K562 (cell line): ENCODE measurements around the gene SLC25A11. TPM values are rescaled to one million over a fixed set of nuclear protein-coding genes. Genes with fewer than 3 reads are reported as not detected.
A peak's percentile ranks its signal among the peaks of the same experiment; 100 is the strongest.

Experiments used
- ATAC-seq: fragments of 200-7000 bp; cut with Tn5 transposase; 3 replicates; pipeline ENCODE4 v1.9.1; 2020; ENCODE audit warnings: moderate library complexity
- BruUV-seq: library from RNA; stranded (reverse); fragments of 400-500 nt; replicated peaks from 2 replicates; lab custom pipeline; 2021; lab: Mats Ljungman, UMichigan
- CTCF ChIA-PET: fragments of 300-600 bp; formaldehyde crosslinking; extraction: SDS; loops from one replicate; lab custom pipeline; 2021; ENCODE audit warnings: low intra/inter-chr PET ratio; lab: Yijun Ruan, JAX
- POLR2A ChIA-PET: fragments of 300-600, 350-650 bp; sonication (Branson Sonifier 250); formaldehyde crosslinking; extraction: SDS; loops from one replicate; lab custom pipeline; 2021; ENCODE audit warnings: antibody characterized with exemption, inconsistent platforms; lab: Yijun Ruan, JAX
- DNase-seq, 4 experiments: peaks; one replicate each; pipeline versions ENCODE4 v3.0.0 to v3.0.0-alpha.2; 2011 to 2018; ENCODE audit warnings: low spot score in 3 of 4, mixed read lengths in 3 of 4; ENCODE audit errors: extremely low read depth in 1 of 4
- FAIRE-seq: peaks from 2 replicates; lab custom pipeline; 2011; peaks lifted over from hg19 to GRCh38; lab: Jason Lieb, UNC
- H2AFZ ChIP-seq: 2 replicates; pipeline ENCODE4 v1.6.0; 2011; ENCODE audit warnings: low read depth, low read length, control low read depth, inconsistent platforms
- H3K27ac ChIP-seq: fragments of 200-600 bp; 3 replicates; pipeline ENCODE4 v1.8.0; 2011; ENCODE audit warnings: low read depth, mild to moderate bottlenecking, control low read depth, inconsistent platforms, low read length, moderate library complexity, mixed read lengths; ENCODE audit errors: extremely low read depth
- H3K27me3 ChIP-seq, 2 experiments: fragments of 300-600 bp in 1 of 2; 2 replicates in 1 of 2; 3 replicates in 1 of 2; pipeline versions ENCODE4 v1.6.0 to v1.8.0; 2011; ENCODE audit warnings: inconsistent platforms in 2 of 2, low read length in 2 of 2, mild to moderate bottlenecking in 1 of 2, mixed read lengths in 1 of 2, moderate library complexity in 1 of 2; ENCODE audit not compliant: control insufficient read depth in 2 of 2, insufficient read depth in 2 of 2
- H3K36me3 ChIP-seq: fragments of 300-600 bp; 3 replicates; pipeline ENCODE4 v1.8.0; 2011; ENCODE audit warnings: mild to moderate bottlenecking, low read length, inconsistent platforms; ENCODE audit not compliant: control insufficient read depth, insufficient read depth
- H3K4me1 ChIP-seq, 2 experiments: fragments of 200-600 bp in 1 of 2; replicated peaks in 1 of 2; 2 replicates in 1 of 2; 3 replicates in 1 of 2; pipeline versions ENCODE4 v1.5.1 to v1.8.0; 2011; ENCODE audit warnings: inconsistent platforms in 2 of 2, low read length in 2 of 2, mild to moderate bottlenecking in 1 of 2, mixed read lengths in 1 of 2, moderate library complexity in 1 of 2; ENCODE audit not compliant: control insufficient read depth in 2 of 2, insufficient read depth in 2 of 2
- H3K4me2 ChIP-seq: 2 replicates; pipeline ENCODE4 v1.6.1; 2011; ENCODE audit warnings: low read length, control low read depth, inconsistent platforms, mixed read lengths; ENCODE audit not compliant: insufficient read depth
- H3K4me3 ChIP-seq: fragments of 200-600 bp; sonication (generic), shearing (Covaris generic); 2 replicates; pipeline ENCODE4 v1.5.1; 2016; ENCODE audit warnings: control low read depth, inconsistent platforms
- H3K79me2 ChIP-seq: fragments of 200-600 bp; 3 replicates; pipeline ENCODE4 v1.8.0; 2011; ENCODE audit warnings: low read length, inconsistent platforms; ENCODE audit not compliant: control insufficient read depth, insufficient read depth
- H3K9ac ChIP-seq, 2 experiments: 2 replicates each; pipeline versions ENCODE4 v1.6.0 to v1.6.1; 2011; ENCODE audit warnings: low read depth in 2 of 2, low read length in 2 of 2, control low read depth in 1 of 2, inconsistent platforms in 1 of 2, mild to moderate bottlenecking in 1 of 2, mixed read lengths in 1 of 2; ENCODE audit not compliant: insufficient read depth in 1 of 2
- H3K9me1 ChIP-seq: one replicate; pipeline ENCODE4 v1.6.0; 2011; ENCODE audit warnings: inconsistent platforms, mild to moderate bottlenecking, low read length, moderate library complexity; ENCODE audit not compliant: control insufficient read depth, insufficient read depth
- H3K9me3 ChIP-seq: replicated peaks from 2 replicates; pipeline ENCODE4 v1.5.1; 2011; ENCODE audit warnings: low read depth, low read length, inconsistent platforms; ENCODE audit not compliant: control insufficient read depth, insufficient read depth
- H4K20me1 ChIP-seq: replicated peaks from 2 replicates; pipeline ENCODE4 v1.6.1; 2011; ENCODE audit warnings: low read length, inconsistent platforms, mixed read lengths; ENCODE audit not compliant: control insufficient read depth, insufficient read depth
- CHD1 ChIP-seq: fragments of 200-600 bp; sonication (generic); IDR thresholded peaks from one replicate; pipeline ENCODE4 v1.6.1; 2012; ENCODE audit warnings: mild to moderate bottlenecking, moderate library complexity, low read length, inconsistent platforms
- DMBX1 ChIP-seq: fragments of 250-450 bp; sonication (Bioruptor Pico); IDR thresholded peaks from 2 replicates; pipeline ENCODE4 v1.8.0; 2022; ENCODE audit warnings: inconsistent platforms, mild to moderate bottlenecking, moderate library complexity, borderline replicate concordance
- ELF2 ChIP-seq: fragments of 250-450 bp; sonication (Bioruptor Pico); IDR thresholded peaks from 2 replicates; pipeline ENCODE4 v1.5.0; 2021; ENCODE audit warnings: mild to moderate bottlenecking
- EP400 ChIP-seq: fragments of 450-650 bp; IDR thresholded peaks from 2 replicates; pipeline ENCODE4 v1.6.1; 2017; ENCODE audit warnings: antibody characterized with exemption, mild to moderate bottlenecking, moderate library complexity
- HNRNPH1 ChIP-seq: fragments of 200-400 bp; formaldehyde crosslinking; optimal IDR thresholded peaks from 2 replicates; pipeline ENCODE3; 2017; ENCODE audit warnings: low read depth, mild to moderate bottlenecking, low read length, moderate library complexity
- KLF6 ChIP-seq: fragments of 250-450 bp; sonication (Bioruptor Pico); IDR thresholded peaks from 2 replicates; pipeline ENCODE4 v1.4.0; 2020; ENCODE audit warnings: mild to moderate bottlenecking, moderate library complexity, borderline replicate concordance
- MEIS2 ChIP-seq: fragments of 450-650 bp; IDR thresholded peaks from 2 replicates; pipeline ENCODE4 v1.6.1; 2014; ENCODE audit warnings: mild to moderate bottlenecking; ENCODE audit not compliant: partially characterized antibody
- NR2C2 ChIP-seq, 2 experiments: fragments of 200-800 bp in 1 of 2; sonication (Bioruptor generic) in 1 of 2; sonication (generic) in 1 of 2; formaldehyde crosslinking in 1 of 2; IDR thresholded peaks; 2 replicates each; pipeline versions ENCODE4 v1.6.1 to v1.8.0; 2016 to 2022; ENCODE audit warnings: mild to moderate bottlenecking in 1 of 2, missing compliant biosample characterization in 1 of 2, missing genetic modification characterization in 1 of 2, missing genetic modification reagents in 1 of 2
- NRF1 ChIP-seq, 2 experiments: fragments of 450-650 bp; IDR thresholded peaks in 1 of 2; conservative IDR thresholded peaks in 1 of 2; 2 replicates each; pipeline ENCODE4 v1.6.1; 2014; ENCODE audit warnings: mild to moderate bottlenecking in 2 of 2
- POLR2AphosphoS5 ChIP-seq: IDR thresholded peaks from 2 replicates; pipeline ENCODE4 v1.6.1; 2011; ENCODE audit warnings: mild to moderate bottlenecking, low read depth, low read length, moderate library complexity; ENCODE audit not compliant: control insufficient read depth, insufficient read depth
- SIN3A ChIP-seq, 2 experiments: fragments of 150-350 bp in 1 of 2; IDR thresholded peaks; 2 replicates each; pipeline ENCODE4 v1.6.1; 2011 to 2016; ENCODE audit warnings: borderline replicate concordance in 2 of 2, low read depth in 2 of 2, low read length in 2 of 2, mild to moderate bottlenecking in 2 of 2, moderate library complexity in 2 of 2; ENCODE audit not compliant: control insufficient read depth in 1 of 2
- SREBF1 ChIP-seq: fragments of 150-350 bp; IDR thresholded peaks from 2 replicates; pipeline ENCODE4 v1.6.1; 2014; ENCODE audit warnings: antibody characterized with exemption, low read depth, low read length, borderline replicate concordance
- TAF1 ChIP-seq: IDR thresholded peaks from 2 replicates; pipeline ENCODE4 v1.6.1; 2011; ENCODE audit warnings: mild to moderate bottlenecking, low read length, moderate library complexity; ENCODE audit not compliant: insufficient read depth, control insufficient read depth, severe bottlenecking; ENCODE audit errors: extremely low read depth
- YY1 ChIP-seq, 3 experiments: IDR thresholded peaks; 2 replicates each; pipeline ENCODE4 v1.6.1; 2011; ENCODE audit warnings: low read length in 2 of 3, mild to moderate bottlenecking in 2 of 3, moderate library complexity in 2 of 3, borderline replicate concordance in 1 of 3, control low read depth in 1 of 3, low read depth in 1 of 3; ENCODE audit not compliant: insufficient read depth in 3 of 3, insufficient replicate concordance in 2 of 3, control insufficient read depth in 1 of 3, insufficient read length in 1 of 3; ENCODE audit errors: extremely low read depth in 1 of 3
- ZNF274 ChIP-seq: IDR thresholded peaks from 2 replicates; pipeline ENCODE4 v1.6.1; 2011; ENCODE audit warnings: low read depth, mild to moderate bottlenecking, low read length, moderate library complexity, borderline replicate concordance
- ZNF707 ChIP-seq: fragments of 250-450 bp; sonication (Bioruptor Pico); conservative IDR thresholded peaks from 2 replicates; pipeline ENCODE4 v1.8.0; 2022; ENCODE audit warnings: inconsistent platforms, mild to moderate bottlenecking, moderate library complexity
- WGBS: fragments of 100-300 bp; shearing (Covaris generic); methylation state at CpG from one replicate; pipeline ENCODE4 v1.1.6; 2016; ENCODE audit warnings: low coverage, mixed read lengths; ENCODE audit not compliant: insufficient coverage; ENCODE audit errors: missing lambda C conversion rate; 5-methylcytosine and 5-hydroxymethylcytosine counted together
- in situ Hi-C: fragments of 300-500 bp; cut with MboI; formaldehyde crosslinking; loops from 4 replicates; pipeline ENCODE4 v1.15.0; 2018; ENCODE audit warnings: inconsistent platforms, mixed read lengths
- intact Hi-C: fragments of 100-400 bp; cut with micrococcal nuclease; formaldehyde crosslinking; loops from 2 replicates; pipeline ENCODE4 v1.14.2; 2022
- polyA plus RNA-seq, 8 experiments: library from polyadenylated mRNA; depleted of rRNA in 4 of 8; stranded (reverse) in 5 of 8; unstranded in 3 of 8; fragments of >200 nt; fragmentation: Nextera tagmentation in 2 of 8; fragmentation: Illumina TruSeq in 1 of 8; extraction: Ambion mirVana in 2 of 8; extraction: Trizol in 1 of 8; gene quantifications; 2 replicates each; pipeline versions ENCODE4 v1.2.1 to v1.2.3, GENCODE V29; 2011 to 2014; ENCODE audit warnings: inconsistent platforms in 1 of 8, missing spikeins in 1 of 8
- total RNA-seq, 7 experiments: library from RNA; depleted of rRNA in 6 of 7; stranded (reverse); fragments of >200 nt in 6 of 7; fragmentation: Illumina TruSeq in 2 of 7; extraction: Trizol in 2 of 7; gene quantifications; 2 replicates each; pipeline versions ENCODE4 v1.2.1 to v1.2.3, GENCODE V29; 2011 to 2021; ENCODE audit warnings: low replicate concordance in 1 of 7
- TF ChIP-seq, protein P1 (sequence below), 2 experiments: fragments of 250-450 bp in 1 of 2; fragments of 450-650 bp in 1 of 2; sonication (Bioruptor Pico) in 1 of 2; IDR thresholded peaks; 2 replicates each; pipeline versions ENCODE4 v1.6.1 to v1.8.0; 2016 to 2021; ENCODE audit warnings: mild to moderate bottlenecking in 2 of 2, moderate library complexity in 2 of 2, missing compliant biosample characterization in 1 of 2, missing genetic modification characterization in 1 of 2
- TF ChIP-seq, protein P2 (sequence below): fragments of 250-450 bp; sonication (Bioruptor Pico); IDR thresholded peaks from 2 replicates; pipeline ENCODE4 v1.8.0; 2021; ENCODE audit warnings: mild to moderate bottlenecking, moderate library complexity

SLC25A11 gene
- total and polyA plus RNA-seq, 9 of the 15 experiments (the other 6 are each of a cell fraction or from before 2014, with no cell fraction given): 3.1 to 56.7 (median 32.9) TPM

DNA sequence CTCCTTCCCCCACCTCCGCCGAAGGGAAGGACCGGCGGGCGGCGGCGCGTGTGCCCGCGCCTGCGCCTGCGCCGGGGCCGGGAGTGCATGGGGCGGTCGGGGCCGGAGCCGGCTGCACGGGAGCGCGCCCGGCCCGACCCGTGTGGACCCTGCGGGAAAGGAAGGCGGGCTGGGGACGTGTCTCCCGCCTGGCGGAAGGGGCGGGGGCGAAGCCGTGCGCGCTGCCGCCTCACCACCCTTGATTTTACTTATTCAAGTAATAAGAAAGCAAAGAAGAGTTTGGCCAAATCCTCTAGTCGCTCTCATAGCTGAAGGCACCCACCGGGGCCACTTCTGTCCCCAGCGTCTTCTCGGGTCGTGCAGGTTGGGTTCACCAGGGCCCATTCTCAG lies 9.1 kb upstream of the SLC25A11 start:
- BruUV-seq: no TSS peak
- intact Hi-C loops: no loop called here
- Histone ChIP-seq H3K4me1 (peaks cover 32 to 57% of the 10 kb centered on the region in 2 experiments), H3K4me2 (peak overlapping the region; percentile 93), H3K79me2 (peaks cover 63% of the 10 kb centered on the region), H3K9me3 (no peaks in the 10 kb centered on the region), H3K4me3 (peak overlapping the region; percentile 97), H3K9ac (peak overlapping the region; percentile 89 to 90), H3K27ac (peak overlapping the region; percentile 98), H3K9me1 (no peaks in the 10 kb centered on the region), H3K36me3 (peaks cover 39% of the 10 kb centered on the region), H2AFZ (peak overlapping the region; percentile 52), H3K27me3 (no peaks in the 10 kb centered on the region), H4K20me1 (peaks cover 22% of the 10 kb centered on the region)
- ChIA-PET CTCF (no interaction called here), POLR2A (interaction anchor here (0.6 to 4.7 kb wide), 5 partner anchors 9 to 704 kb away, joined by 3 to 21 read pairs (median 3); partner anchors contain the start of genes RNF167, SLC25A11 and SPAG7)
- FAIRE-seq (no peak), DNase-seq (peak; percentile 59 to 84 (median 74)), ATAC-seq (peak; percentile 66)
- in situ Hi-C loops: no loop called here
- 0% methylated on average over 13 of the region's 40 CpGs for WGBS
- TF ChIP-seq SREBF1 (no peak), TAF1 (peak; percentile 5), ZNF274 (no peak), ELF2 (CRISPR knock-in tag) (no peak), NR2C2 (CRISPR knock-in tag; IDR thresholded peaks at IDR 0.05) (no peak), NR2C2 (tag; IDR thresholded peaks at IDR 0.05) (no peak), NRF1 (conservative IDR thresholded peaks at IDR 0.05 in 1 of 2, IDR thresholded peaks at IDR 0.05 in 1 of 2) (peak; percentile 93 to 94), DMBX1 (CRISPR knock-in tag) (no peak), MEIS2 (peak; percentile 70), YY1 (IDR thresholded peaks at IDR 0.05; ENCODE audit: borderline replicate concordance in 1 of 3, control insufficient read depth in 1 of 3, extremely low read depth in 1 of 3, insufficient read depth in 3 of 3, insufficient read length in 1 of 3, insufficient replicate concordance in 2 of 3, low read depth in 1 of 3, low read length in 2 of 3) (peak in 1 of 3 experiments; percentile 2), EP400 (0 out of 2 replicates have a peak, but pooled peaks have one; percentile 2), CHD1 (peak; percentile 43), KLF6 (CRISPR knock-in tag) (no peak), HNRNPH1 (no peak), SIN3A (IDR thresholded peaks at IDR 0.05; ENCODE audit: borderline replicate concordance in 2 of 2, control insufficient read depth in 1 of 2, low read depth in 2 of 2, low read length in 2 of 2) (0 out of 4 replicates have a peak, but pooled peaks of 1 of the 2 experiments have one; percentile 14), POLR2AphosphoS5 (peak; percentile 19; the same call in 1 of the 2 replicates), ZNF707 (CRISPR knock-in tag) (no peak)
- TF ChIP-seq, protein P1, sequence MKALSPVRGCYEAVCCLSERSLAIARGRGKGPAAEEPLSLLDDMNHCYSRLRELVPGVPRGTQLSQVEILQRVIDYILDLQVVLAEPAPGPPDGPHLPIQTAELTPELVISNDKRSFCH (CRISPR knock-in tag; IDR thresholded peaks at IDR 0.05): no peak
- TF ChIP-seq, protein P1 (tag; IDR thresholded peaks at IDR 0.05): no peak
- TF ChIP-seq, protein P2, sequence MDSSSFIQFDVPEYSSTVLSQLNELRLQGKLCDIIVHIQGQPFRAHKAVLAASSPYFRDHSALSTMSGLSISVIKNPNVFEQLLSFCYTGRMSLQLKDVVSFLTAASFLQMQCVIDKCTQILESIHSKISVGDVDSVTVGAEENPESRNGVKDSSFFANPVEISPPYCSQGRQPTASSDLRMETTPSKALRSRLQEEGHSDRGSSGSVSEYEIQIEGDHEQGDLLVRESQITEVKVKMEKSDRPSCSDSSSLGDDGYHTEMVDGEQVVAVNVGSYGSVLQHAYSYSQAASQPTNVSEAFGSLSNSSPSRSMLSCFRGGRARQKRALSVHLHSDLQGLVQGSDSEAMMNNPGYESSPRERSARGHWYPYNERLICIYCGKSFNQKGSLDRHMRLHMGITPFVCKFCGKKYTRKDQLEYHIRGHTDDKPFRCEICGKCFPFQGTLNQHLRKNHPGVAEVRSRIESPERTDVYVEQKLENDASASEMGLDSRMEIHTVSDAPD (CRISPR knock-in tag): no peak
